Calu3 (cell line): ENCODE measurements around the gene WDR31. TPM values are rescaled to one million over a fixed set of nuclear protein-coding genes. Genes with fewer than 3 reads are reported as not detected.
"Not testable (repeated sequence)": the region's sequence is repeated elsewhere in the genome, so short reads cannot be mapped to it uniquely, and the experiment has no call there.

Source experiments
- BruUV-seq: library from RNA; stranded (reverse); fragments of 400-500 nt; replicated peaks from 2 replicates; lab custom pipeline; 2021; lab: Mats Ljungman, UMichigan
- CTCF ChIA-PET: fragments of 300-600 bp; sonication (Branson Sonifier 250); formaldehyde crosslinking; loops from one replicate; lab custom pipeline; 2022; ENCODE audit warnings: antibody characterized with exemption; lab: Charles Lee
- DNase-seq: peaks from one replicate; pipeline ENCODE4 v3.0.0; 2022
- H3K27ac Mint-ChIP-seq: one replicate; pipeline ENCODE4 v1.8.0; 2022; ENCODE audit warnings: mixed read lengths; ENCODE audit not compliant: unreplicated experiment
- H3K27me3 Mint-ChIP-seq: one replicate; pipeline ENCODE4 v1.8.0; 2022; ENCODE audit warnings: mixed read lengths; ENCODE audit not compliant: unreplicated experiment
- H3K36me3 Mint-ChIP-seq: one replicate; pipeline ENCODE4 v1.8.0; 2022; ENCODE audit warnings: mild to moderate bottlenecking, moderate library complexity, mixed read lengths; ENCODE audit not compliant: insufficient read depth, unreplicated experiment
- H3K4me1 Mint-ChIP-seq: one replicate; pipeline ENCODE4 v1.8.0; 2022; ENCODE audit warnings: mild to moderate bottlenecking, low read depth, mixed read lengths; ENCODE audit not compliant: unreplicated experiment
- H3K4me3 Mint-ChIP-seq: one replicate; pipeline ENCODE4 v1.8.0; 2022; ENCODE audit warnings: mild to moderate bottlenecking, low read depth, moderate library complexity, mixed read lengths; ENCODE audit not compliant: unreplicated experiment
- H3K9me3 Mint-ChIP-seq: one replicate; pipeline ENCODE4 v1.8.0; 2022; ENCODE audit warnings: low read depth, mixed read lengths; ENCODE audit not compliant: unreplicated experiment
- intact Hi-C: fragments of 100-400 bp; cut with micrococcal nuclease; formaldehyde crosslinking; loops from one replicate; pipeline ENCODE4 v1.10.0; 2022; ENCODE audit not compliant: unreplicated experiment
- total RNA-seq: library from RNA; stranded (reverse); gene quantifications from 2 replicates; pipeline ENCODE4 v1.2.3, GENCODE V29; 2022
- TF ChIP-seq, protein P1 (sequence below): fragments of 200-600 bp; IDR thresholded peaks from one replicate; pipeline ENCODE4 v1.8.0; 2022; ENCODE audit warnings: antibody characterized with exemption; ENCODE audit not compliant: unreplicated experiment

The WDR31 gene
- total RNA-seq, 1 experiment from 2014 or later: 3.1 TPM

GRCh38 chr9:113387560-113388230 lies 47.6 kb upstream of the WDR31 start:
- intact Hi-C loops: loop anchor here (5.0 kb wide), 1 partner anchor 45 kb away; the partner anchor contains the start of gene WDR31
- DNase-seq: no peak
- TF ChIP-seq, protein P1, sequence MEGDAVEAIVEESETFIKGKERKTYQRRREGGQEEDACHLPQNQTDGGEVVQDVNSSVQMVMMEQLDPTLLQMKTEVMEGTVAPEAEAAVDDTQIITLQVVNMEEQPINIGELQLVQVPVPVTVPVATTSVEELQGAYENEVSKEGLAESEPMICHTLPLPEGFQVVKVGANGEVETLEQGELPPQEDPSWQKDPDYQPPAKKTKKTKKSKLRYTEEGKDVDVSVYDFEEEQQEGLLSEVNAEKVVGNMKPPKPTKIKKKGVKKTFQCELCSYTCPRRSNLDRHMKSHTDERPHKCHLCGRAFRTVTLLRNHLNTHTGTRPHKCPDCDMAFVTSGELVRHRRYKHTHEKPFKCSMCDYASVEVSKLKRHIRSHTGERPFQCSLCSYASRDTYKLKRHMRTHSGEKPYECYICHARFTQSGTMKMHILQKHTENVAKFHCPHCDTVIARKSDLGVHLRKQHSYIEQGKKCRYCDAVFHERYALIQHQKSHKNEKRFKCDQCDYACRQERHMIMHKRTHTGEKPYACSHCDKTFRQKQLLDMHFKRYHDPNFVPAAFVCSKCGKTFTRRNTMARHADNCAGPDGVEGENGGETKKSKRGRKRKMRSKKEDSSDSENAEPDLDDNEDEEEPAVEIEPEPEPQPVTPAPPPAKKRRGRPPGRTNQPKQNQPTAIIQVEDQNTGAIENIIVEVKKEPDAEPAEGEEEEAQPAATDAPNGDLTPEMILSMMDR: no peak
- no TSS peak for BruUV-seq
- no peaks in the 10 kb centered on the region for H3K9me3 Mint-ChIP-seq
- H3K4me3 Mint-ChIP-seq: peak overlapping the region; percentile 24
- no peaks in the 10 kb centered on the region for H3K27me3 Mint-ChIP-seq
- H3K36me3 Mint-ChIP-seq: peaks cover 13% of the 10 kb centered on the region
- peaks cover 30% of the 10 kb centered on the region for H3K4me1 Mint-ChIP-seq
- peak overlapping the region; percentile 66 for H3K27ac Mint-ChIP-seq
- CTCF ChIA-PET: interaction anchor here (0.6 kb wide), 1 partner anchor 22 kb away, joined by 3 read pairs; the partner anchor contains the start of gene POLE3

DNA sequence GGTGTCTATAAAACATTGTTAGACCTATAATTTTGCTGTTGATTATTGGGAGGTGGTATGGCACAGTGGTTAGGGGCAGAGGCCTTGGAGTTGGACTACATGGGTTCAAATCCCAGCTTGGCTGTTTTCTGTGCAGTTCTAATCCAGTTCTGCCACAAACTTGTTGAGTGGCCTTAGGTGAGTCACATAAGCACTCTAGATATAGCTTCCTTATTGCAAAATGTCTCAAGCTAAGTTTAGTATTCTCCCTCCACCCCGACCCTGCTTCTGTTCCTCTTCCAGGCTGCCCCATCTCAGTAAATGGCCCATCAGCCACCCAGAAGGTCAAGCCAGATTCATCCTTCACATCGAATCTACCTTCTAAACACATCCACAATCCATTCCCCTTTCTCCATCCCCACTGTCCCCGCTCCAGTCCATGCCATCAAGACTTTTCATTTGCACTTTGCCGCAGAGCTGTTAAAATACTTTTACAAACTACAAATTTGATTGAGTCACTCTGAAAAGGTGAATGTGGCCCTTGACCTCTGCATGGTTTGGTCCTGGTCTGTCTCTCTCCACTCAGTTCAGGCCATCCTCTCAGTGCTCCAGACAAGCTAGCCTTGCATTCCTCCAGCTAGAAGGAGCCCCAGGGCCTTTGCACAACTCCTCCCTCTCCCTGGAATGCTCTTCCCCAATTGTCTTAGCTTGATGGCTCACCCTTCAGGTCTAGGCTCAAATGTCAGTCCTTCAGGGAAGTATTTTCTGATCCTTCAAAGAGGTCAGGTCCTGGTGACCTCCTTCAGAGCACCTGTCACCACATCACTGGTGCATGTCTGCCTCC lies 46.7 kb upstream of the WDR31 start:
- TSS peak; percentile 77 for BruUV-seq
- H3K4me1 Mint-ChIP-seq: peaks cover 38% of the 10 kb centered on the region
- no peaks in the 10 kb centered on the region for H3K27me3 Mint-ChIP-seq
- peak overlapping the region; percentile 66 for H3K27ac Mint-ChIP-seq
- CTCF ChIA-PET: no interaction called here
- intact Hi-C loops: loop anchor here (5.0 kb wide), 1 partner anchor 44 kb away; the partner anchor contains the start of gene WDR31
- H3K36me3 Mint-ChIP-seq: peaks cover 19% of the 10 kb centered on the region
- H3K9me3 Mint-ChIP-seq: no peaks in the 10 kb centered on the region
- peak overlapping the region; percentile 24 for H3K4me3 Mint-ChIP-seq
- TF ChIP-seq, protein P1: no peak
- DNase-seq: no peak

- TF ChIP-seq, protein P1: no peak
- Mint-ChIP-seq H3K27me3 (no peaks in the 10 kb centered on the region), H3K27ac (peak overlapping the region; percentile 82), H3K4me1 (peaks cover 46% of the 10 kb centered on the region), H3K4me3 (peak overlapping the region; percentile 10), H3K36me3 (peaks cover 13% of the 10 kb centered on the region), H3K9me3 (no peaks in the 10 kb centered on the region)
- CTCF ChIA-PET: interaction anchor here (0.6 kb wide), 1 partner anchor 12 kb away, joined by 3 read pairs; no protein-coding TSS in a partner anchor
- intact Hi-C loops: loop anchor here (2.0 kb wide), 1 partner anchor 19 kb away; the partner anchor contains the start of gene ALAD
- BruUV-seq: no TSS peak
- peak; percentile 72 for DNase-seq
These were observed 41.9 kb upstream of the WDR31 start for GRCh38 chr9:113381909-113382411.

DNA sequence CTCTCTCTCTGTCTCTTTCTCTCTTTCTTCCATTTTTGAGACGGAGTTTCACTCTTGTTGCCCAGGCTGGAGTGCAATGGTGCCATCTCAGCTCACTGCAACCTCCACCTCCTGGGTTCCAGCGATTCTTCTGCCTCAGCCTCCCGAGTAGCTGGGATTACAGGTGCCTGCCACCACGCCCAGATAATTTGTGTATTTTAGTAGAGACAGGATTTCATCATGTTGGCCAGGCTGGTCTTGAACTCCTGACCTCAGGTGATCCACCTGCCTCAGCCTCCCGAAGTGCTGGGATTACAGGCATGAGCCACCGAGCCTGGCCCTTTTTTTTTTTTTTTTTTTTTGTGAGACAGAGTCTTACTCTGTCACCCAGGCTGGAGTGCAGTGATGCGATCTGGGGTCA lies 41.4 kb upstream of the WDR31 start:
- H3K27me3 Mint-ChIP-seq, BruUV-seq, DNase-seq, intact Hi-C loops, H3K9me3 Mint-ChIP-seq: not testable (repeated sequence)
- peak overlapping the region; percentile 82 for H3K27ac Mint-ChIP-seq
- CTCF ChIA-PET: interaction anchor here (0.6 kb wide), 1 partner anchor 13 kb away, joined by 3 read pairs; no protein-coding TSS in a partner anchor
- peaks cover 41% of the 10 kb centered on the region for H3K4me1 Mint-ChIP-seq
- H3K4me3 Mint-ChIP-seq: peak overlapping the region; percentile 10
- H3K36me3 Mint-ChIP-seq: peaks cover 18% of the 10 kb centered on the region
